HepG2 (cell line): Measurements from ENCODE around the gene AEN. TPM values are rescaled to one million over a fixed set of nuclear protein-coding genes. Genes with fewer than 3 reads are reported as not detected.

Experiments
- IRX3 ChIP-seq: sonication (generic); formaldehyde crosslinking; IDR thresholded peaks from 2 replicates; pipeline ENCODE4 v1.8.1; 2023; ENCODE audit warnings: mild to moderate bottlenecking, low read depth, missing genetic modification reagents, borderline replicate concordance
- MED13 ChIP-seq: sonication (generic); formaldehyde crosslinking; IDR thresholded peaks from 2 replicates; pipeline ENCODE4 v1.5.0; 2020; ENCODE audit warnings: missing genetic modification reagents
- MTA1 ChIP-seq: sonication (generic); formaldehyde crosslinking; IDR thresholded peaks from 2 replicates; pipeline ENCODE4 v1.4.0; 2020; ENCODE audit warnings: missing genetic modification reagents, mild to moderate bottlenecking, borderline replicate concordance
- REL ChIP-seq: sonication (generic); formaldehyde crosslinking; conservative IDR thresholded peaks from 2 replicates; pipeline ENCODE4 v1.8.0; 2022; ENCODE audit warnings: mild to moderate bottlenecking, missing genetic modification reagents, moderate library complexity
- TOE1 ChIP-seq: sonication (generic); formaldehyde crosslinking; IDR thresholded peaks from 2 replicates; pipeline ENCODE4 v1.4.0; 2020; ENCODE audit warnings: mild to moderate bottlenecking, missing genetic modification reagents
- YY1 ChIP-seq: IDR thresholded peaks from 2 replicates; pipeline ENCODE4 v1.6.1; 2011; ENCODE audit warnings: low read length, low read depth, moderate library complexity, mild to moderate bottlenecking; ENCODE audit not compliant: insufficient read depth, insufficient replicate concordance
- ZNF17 ChIP-seq: sonication (generic); formaldehyde crosslinking; IDR thresholded peaks from 2 replicates; pipeline ENCODE4 v1.5.0; 2020; ENCODE audit warnings: mild to moderate bottlenecking, missing genetic modification reagents
- ZNF382 ChIP-seq: sonication (generic); formaldehyde crosslinking; IDR thresholded peaks from 2 replicates; pipeline ENCODE4 v1.5.0; 2020; ENCODE audit warnings: missing genetic modification reagents, mild to moderate bottlenecking, borderline replicate concordance
- ZNF775 ChIP-seq: sonication (generic); formaldehyde crosslinking; IDR thresholded peaks from 2 replicates; pipeline ENCODE4 v1.4.0; 2020; ENCODE audit warnings: missing genetic modification reagents, mild to moderate bottlenecking, moderate library complexity, borderline replicate concordance
- polyA plus RNA-seq, 8 experiments: library from polyadenylated mRNA; depleted of rRNA in 3 of 8; stranded (reverse) in 7 of 8; unstranded in 1 of 8; fragments of >200 nt; fragmentation: Illumina TruSeq in 4 of 8; extraction: Trizol in 4 of 8; gene quantifications; 2 replicates each; pipeline versions ENCODE4 v1.2.1 to v1.2.3, GENCODE V29; 2011 to 2016; ENCODE audit warnings: low read depth in 4 of 8, missing spikeins in 1 of 8, mixed read lengths in 1 of 8; ENCODE audit not compliant: insufficient read depth in 1 of 8
- total RNA-seq, 5 experiments: library from RNA; depleted of rRNA; stranded (reverse); fragments of >200 nt; fragmentation: Illumina TruSeq; extraction: Trizol; gene quantifications; 2 replicates each; pipeline ENCODE4 v1.2.3, GENCODE V29; 2016; ENCODE audit warnings: low read depth in 1 of 5
- TF ChIP-seq, protein P1 (sequence below): sonication (generic); formaldehyde crosslinking; IDR thresholded peaks from 2 replicates; pipeline ENCODE4 v1.5.0; 2020; ENCODE audit warnings: mild to moderate bottlenecking, missing genetic modification reagents, borderline replicate concordance
- TF ChIP-seq, protein P2 (sequence below): sonication (generic); formaldehyde crosslinking; IDR thresholded peaks from 2 replicates; pipeline ENCODE4 v1.4.0; 2020; ENCODE audit warnings: missing genetic modification reagents, borderline replicate concordance

Gene AEN
- total and polyA plus RNA-seq, 2 of the 13 experiments (the other 11 are each of a cell fraction or from before 2014, with no cell fraction given), result 51.3 to 118 TPM

DNA sequence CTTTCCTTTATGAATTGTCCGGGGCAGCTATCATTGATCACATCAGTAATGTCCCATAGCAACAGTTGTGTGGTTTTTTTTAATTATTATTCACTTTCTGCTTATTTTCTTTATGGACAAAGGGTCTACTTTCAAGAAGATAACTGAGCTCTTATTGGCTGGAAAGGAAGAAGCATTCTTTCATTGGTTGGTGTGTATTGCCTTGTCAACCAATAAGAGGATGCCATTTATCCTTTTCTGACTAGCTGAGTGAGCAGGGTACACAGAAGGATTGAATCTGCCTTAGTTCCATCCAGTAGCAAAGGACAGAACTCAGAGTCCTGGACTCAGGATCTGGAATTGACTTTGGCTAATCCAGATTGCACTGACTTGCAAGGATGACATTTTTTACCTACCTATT lies 13.2 kb upstream of the AEN start (continued):
- TF ChIP-seq, protein P1, sequence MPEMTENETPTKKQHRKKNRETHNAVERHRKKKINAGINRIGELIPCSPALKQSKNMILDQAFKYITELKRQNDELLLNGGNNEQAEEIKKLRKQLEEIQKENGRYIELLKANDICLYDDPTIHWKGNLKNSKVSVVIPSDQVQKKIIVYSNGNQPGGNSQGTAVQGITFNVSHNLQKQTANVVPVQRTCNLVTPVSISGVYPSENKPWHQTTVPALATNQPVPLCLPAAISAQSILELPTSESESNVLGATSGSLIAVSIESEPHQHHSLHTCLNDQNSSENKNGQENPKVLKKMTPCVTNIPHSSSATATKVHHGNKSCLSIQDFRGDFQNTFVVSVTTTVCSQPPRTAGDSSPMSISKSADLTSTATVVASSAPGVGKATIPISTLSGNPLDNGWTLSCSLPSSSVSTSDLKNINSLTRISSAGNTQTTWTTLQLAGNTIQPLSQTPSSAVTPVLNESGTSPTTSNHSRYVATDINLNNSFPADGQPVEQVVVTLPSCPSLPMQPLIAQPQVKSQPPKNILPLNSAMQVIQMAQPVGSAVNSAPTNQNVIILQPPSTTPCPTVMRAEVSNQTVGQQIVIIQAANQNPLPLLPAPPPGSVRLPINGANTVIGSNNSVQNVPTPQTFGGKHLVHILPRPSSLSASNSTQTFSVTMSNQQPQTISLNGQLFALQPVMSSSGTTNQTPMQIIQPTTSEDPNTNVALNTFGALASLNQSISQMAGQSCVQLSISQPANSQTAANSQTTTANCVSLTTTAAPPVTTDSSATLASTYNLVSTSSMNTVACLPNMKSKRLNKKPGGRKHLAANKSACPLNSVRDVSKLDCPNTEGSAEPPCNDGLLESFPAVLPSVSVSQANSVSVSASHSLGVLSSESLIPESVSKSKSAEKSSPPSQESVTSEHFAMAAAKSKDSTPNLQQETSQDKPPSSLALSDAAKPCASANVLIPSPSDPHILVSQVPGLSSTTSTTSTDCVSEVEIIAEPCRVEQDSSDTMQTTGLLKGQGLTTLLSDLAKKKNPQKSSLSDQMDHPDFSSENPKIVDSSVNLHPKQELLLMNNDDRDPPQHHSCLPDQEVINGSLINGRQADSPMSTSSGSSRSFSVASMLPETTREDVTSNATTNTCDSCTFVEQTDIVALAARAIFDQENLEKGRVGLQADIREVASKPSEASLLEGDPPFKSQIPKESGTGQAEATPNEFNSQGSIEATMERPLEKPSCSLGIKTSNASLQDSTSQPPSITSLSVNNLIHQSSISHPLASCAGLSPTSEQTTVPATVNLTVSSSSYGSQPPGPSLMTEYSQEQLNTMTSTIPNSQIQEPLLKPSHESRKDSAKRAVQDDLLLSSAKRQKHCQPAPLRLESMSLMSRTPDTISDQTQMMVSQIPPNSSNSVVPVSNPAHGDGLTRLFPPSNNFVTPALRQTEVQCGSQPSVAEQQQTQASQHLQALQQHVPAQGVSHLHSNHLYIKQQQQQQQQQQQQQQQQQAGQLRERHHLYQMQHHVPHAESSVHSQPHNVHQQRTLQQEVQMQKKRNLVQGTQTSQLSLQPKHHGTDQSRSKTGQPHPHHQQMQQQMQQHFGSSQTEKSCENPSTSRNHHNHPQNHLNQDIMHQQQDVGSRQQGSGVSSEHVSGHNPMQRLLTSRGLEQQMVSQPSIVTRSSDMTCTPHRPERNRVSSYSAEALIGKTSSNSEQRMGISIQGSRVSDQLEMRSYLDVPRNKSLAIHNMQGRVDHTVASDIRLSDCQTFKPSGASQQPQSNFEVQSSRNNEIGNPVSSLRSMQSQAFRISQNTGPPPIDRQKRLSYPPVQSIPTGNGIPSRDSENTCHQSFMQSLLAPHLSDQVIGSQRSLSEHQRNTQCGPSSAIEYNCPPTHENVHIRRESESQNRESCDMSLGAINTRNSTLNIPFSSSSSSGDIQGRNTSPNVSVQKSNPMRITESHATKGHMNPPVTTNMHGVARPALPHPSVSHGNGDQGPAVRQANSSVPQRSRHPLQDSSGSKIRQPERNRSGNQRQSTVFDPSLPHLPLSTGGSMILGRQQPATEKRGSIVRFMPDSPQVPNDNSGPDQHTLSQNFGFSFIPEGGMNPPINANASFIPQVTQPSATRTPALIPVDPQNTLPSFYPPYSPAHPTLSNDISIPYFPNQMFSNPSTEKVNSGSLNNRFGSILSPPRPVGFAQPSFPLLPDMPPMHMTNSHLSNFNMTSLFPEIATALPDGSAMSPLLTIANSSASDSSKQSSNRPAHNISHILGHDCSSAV (CRISPR knock-in tag), result no peak
- TF ChIP-seq IRX3 (no peak), ZNF382 (CRISPR knock-in tag) (no peak), YY1 (no peak), TOE1 (CRISPR knock-in tag) (no peak), ZNF775 (no peak), MED13 (CRISPR knock-in tag) (no peak), MTA1 (no peak), REL (CRISPR knock-in tag) (no peak), ZNF17 (CRISPR knock-in tag) (no peak)
- TF ChIP-seq, protein P2, sequence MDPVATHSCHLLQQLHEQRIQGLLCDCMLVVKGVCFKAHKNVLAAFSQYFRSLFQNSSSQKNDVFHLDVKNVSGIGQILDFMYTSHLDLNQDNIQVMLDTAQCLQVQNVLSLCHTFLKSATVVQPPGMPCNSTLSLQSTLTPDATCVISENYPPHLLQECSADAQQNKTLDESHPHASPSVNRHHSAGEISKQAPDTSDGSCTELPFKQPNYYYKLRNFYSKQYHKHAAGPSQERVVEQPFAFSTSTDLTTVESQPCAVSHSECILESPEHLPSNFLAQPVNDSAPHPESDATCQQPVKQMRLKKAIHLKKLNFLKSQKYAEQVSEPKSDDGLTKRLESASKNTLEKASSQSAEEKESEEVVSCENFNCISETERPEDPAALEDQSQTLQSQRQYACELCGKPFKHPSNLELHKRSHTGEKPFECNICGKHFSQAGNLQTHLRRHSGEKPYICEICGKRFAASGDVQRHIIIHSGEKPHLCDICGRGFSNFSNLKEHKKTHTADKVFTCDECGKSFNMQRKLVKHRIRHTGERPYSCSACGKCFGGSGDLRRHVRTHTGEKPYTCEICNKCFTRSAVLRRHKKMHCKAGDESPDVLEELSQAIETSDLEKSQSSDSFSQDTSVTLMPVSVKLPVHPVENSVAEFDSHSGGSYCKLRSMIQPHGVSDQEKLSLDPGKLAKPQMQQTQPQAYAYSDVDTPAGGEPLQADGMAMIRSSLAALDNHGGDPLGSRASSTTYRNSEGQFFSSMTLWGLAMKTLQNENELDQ (CRISPR knock-in tag), result no peak
